ENCODE results near the gene EP400.

Gene EP400

GRCh38 chr12:132018193-132018916, 68.6 kb downstream of the EP400 start:
- DNase-seq (ENCODE audit: low spot score), result no peak
- no CpG with 5 or more reads among the region's 18 CpGs for WGBS, 2 donors (ENCODE audit: extremely low coverage in 2 of 2, insufficient read length in 2 of 2, insufficient replicate concordance in 1 of 2)
- peak overlapping the region; percentile 72 for H4K8ac ChIP-seq (ENCODE audit: low read depth, low read length)
- H2BK5ac ChIP-seq (ENCODE audit: low read length), result no peak overlapping the region
- H3K79me1 ChIP-seq (ENCODE audit: low read depth, low read length), result peaks cover 4% of the 10 kb centered on the region
- no peak overlapping the region for H3K18ac ChIP-seq (ENCODE audit: low read length)
- H3K27ac ChIP-seq (replicated peaks; ENCODE audit: low read length), result no peak overlapping the region
- H3K9me3 ChIP-seq (replicated peaks in 1 of 2; ENCODE audit: control insufficient read depth in 2 of 2, insufficient read depth in 1 of 2, low read depth in 1 of 2, low read length in 2 of 2), result peaks cover 0 to 2% of the 10 kb centered on the region in 2 donors
- H3K4me3 ChIP-seq (ENCODE audit: low read length in 2 of 2), result peak overlapping the region in 1 of 2 donors; percentile 16
- no peak overlapping the region for H2AFZ ChIP-seq (ENCODE audit: low read length)
- H3K36me3 ChIP-seq (replicated peaks in 1 of 2; ENCODE audit: control insufficient read depth in 2 of 2, insufficient read depth in 2 of 2, low read length in 2 of 2), result peaks cover 69 to 98% of the 10 kb centered on the region in 2 donors
- no peak overlapping the region for H3K14ac ChIP-seq (ENCODE audit: low read length)
- no peaks in the 10 kb centered on the region for H3K27me3 ChIP-seq (ENCODE audit: control insufficient read depth in 3 of 3, insufficient read depth in 3 of 3, low read depth in 1 of 3, low read length in 3 of 3)
- no peaks in the 10 kb centered on the region for H3K4me1 ChIP-seq (ENCODE audit: control insufficient read depth in 2 of 2, insufficient read depth in 1 of 2, low read depth in 1 of 2, low read length in 2 of 2)
- peak overlapping the region; percentile 65 for H3K23ac ChIP-seq (ENCODE audit: low read depth, low read length, poor library complexity)
- H2BK12ac ChIP-seq (ENCODE audit: low read length), result peak overlapping the region; percentile 46
- no peak overlapping the region for H2AK5ac ChIP-seq (ENCODE audit: low read depth, low read length)
- no peak overlapping the region for H4K91ac ChIP-seq (ENCODE audit: low read depth, low read length, poor library complexity)
- H3K9ac ChIP-seq (ENCODE audit: low read depth, low read length, poor library complexity), result peak overlapping the region; percentile 84
- no peak overlapping the region for H3K4me2 ChIP-seq (ENCODE audit: insufficient read depth, low read length, poor library complexity, severe bottlenecking)
- no peak overlapping the region for H2BK15ac ChIP-seq (ENCODE audit: low read length)
- no peak overlapping the region for H3K4ac ChIP-seq (ENCODE audit: low read length)
- H2BK120ac ChIP-seq (ENCODE audit: low read depth, low read length), result peak overlapping the region; percentile 72

GRCh38 chr12:132019891-132020290, 70.1 kb downstream of the EP400 start:
- Histone ChIP-seq H3K4me1 (ENCODE audit: control insufficient read depth in 2 of 2, insufficient read depth in 1 of 2, low read depth in 1 of 2, low read length in 2 of 2) (no peaks in the 10 kb centered on the region), H2BK15ac (ENCODE audit: low read length) (no peak overlapping the region), H3K14ac (ENCODE audit: low read length) (no peak overlapping the region), H3K9me3 (replicated peaks in 1 of 2; ENCODE audit: control insufficient read depth in 2 of 2, insufficient read depth in 1 of 2, low read depth in 1 of 2, low read length in 2 of 2) (peaks cover 0 to 2% of the 10 kb centered on the region in 2 donors), H2AK5ac (ENCODE audit: low read depth, low read length) (no peak overlapping the region), H3K4ac (ENCODE audit: low read length) (no peak overlapping the region), H2BK12ac (ENCODE audit: low read length) (no peak overlapping the region), H3K36me3 (replicated peaks in 1 of 2; ENCODE audit: control insufficient read depth in 2 of 2, insufficient read depth in 2 of 2, low read length in 2 of 2) (peaks cover 66 to 98% of the 10 kb centered on the region in 2 donors), H3K4me3 (ENCODE audit: low read length in 2 of 2) (no peak overlapping the region), H3K79me1 (ENCODE audit: low read depth, low read length) (peaks cover 4% of the 10 kb centered on the region), H3K27ac (replicated peaks; ENCODE audit: low read length) (no peak overlapping the region), H2BK5ac (ENCODE audit: low read length) (no peak overlapping the region), H3K23ac (ENCODE audit: low read depth, low read length, poor library complexity) (no peak overlapping the region), H4K91ac (ENCODE audit: low read depth, low read length, poor library complexity) (no peak overlapping the region), H2BK120ac (ENCODE audit: low read depth, low read length) (no peak overlapping the region), H3K27me3 (ENCODE audit: control insufficient read depth in 3 of 3, insufficient read depth in 3 of 3, low read depth in 1 of 3, low read length in 3 of 3) (no peaks in the 10 kb centered on the region), H3K9ac (ENCODE audit: low read depth, low read length, poor library complexity) (peak overlapping the region; percentile 21), H3K18ac (ENCODE audit: low read length) (no peak overlapping the region), H2AFZ (ENCODE audit: low read length) (no peak overlapping the region), H4K8ac (ENCODE audit: low read depth, low read length) (no peak overlapping the region), H3K4me2 (ENCODE audit: insufficient read depth, low read length, poor library complexity, severe bottlenecking) (no peak overlapping the region)
- WGBS, 2 donors (ENCODE audit: extremely low coverage in 2 of 2, insufficient read length in 2 of 2, insufficient replicate concordance in 1 of 2), result no CpG with 5 or more reads among the region's 18 CpGs
- no peak for DNase-seq (ENCODE audit: low spot score)

GRCh38 chr12:132020292-132020691, 70.5 kb downstream of the EP400 start:
- Histone ChIP-seq H3K9ac (ENCODE audit: low read depth, low read length, poor library complexity) (no peak overlapping the region), H2BK12ac (ENCODE audit: low read length) (no peak overlapping the region), H3K14ac (ENCODE audit: low read length) (no peak overlapping the region), H3K27ac (replicated peaks; ENCODE audit: low read length) (no peak overlapping the region), H3K36me3 (replicated peaks in 1 of 2; ENCODE audit: control insufficient read depth in 2 of 2, insufficient read depth in 2 of 2, low read length in 2 of 2) (peaks cover 64 to 98% of the 10 kb centered on the region in 2 donors), H3K4me1 (ENCODE audit: control insufficient read depth in 2 of 2, insufficient read depth in 1 of 2, low read depth in 1 of 2, low read length in 2 of 2) (no peaks in the 10 kb centered on the region), H4K91ac (ENCODE audit: low read depth, low read length, poor library complexity) (no peak overlapping the region), H3K4me3 (ENCODE audit: low read length in 2 of 2) (no peak overlapping the region), H2AFZ (ENCODE audit: low read length) (no peak overlapping the region), H3K79me1 (ENCODE audit: low read depth, low read length) (peaks cover 4% of the 10 kb centered on the region), H2BK5ac (ENCODE audit: low read length) (no peak overlapping the region), H3K18ac (ENCODE audit: low read length) (no peak overlapping the region), H3K9me3 (replicated peaks in 1 of 2; ENCODE audit: control insufficient read depth in 2 of 2, insufficient read depth in 1 of 2, low read depth in 1 of 2, low read length in 2 of 2) (peaks cover 0 to 2% of the 10 kb centered on the region in 2 donors), H3K23ac (ENCODE audit: low read depth, low read length, poor library complexity) (no peak overlapping the region), H4K8ac (ENCODE audit: low read depth, low read length) (no peak overlapping the region), H2BK120ac (ENCODE audit: low read depth, low read length) (no peak overlapping the region), H3K4ac (ENCODE audit: low read length) (no peak overlapping the region), H2BK15ac (ENCODE audit: low read length) (no peak overlapping the region), H3K27me3 (ENCODE audit: control insufficient read depth in 3 of 3, insufficient read depth in 3 of 3, low read depth in 1 of 3, low read length in 3 of 3) (no peaks in the 10 kb centered on the region), H3K4me2 (ENCODE audit: insufficient read depth, low read length, poor library complexity, severe bottlenecking) (no peak overlapping the region), H2AK5ac (ENCODE audit: low read depth, low read length) (no peak overlapping the region)
- no CpG with 5 or more reads among the region's 9 CpGs for WGBS, 2 donors (ENCODE audit: extremely low coverage in 2 of 2, insufficient read length in 2 of 2, insufficient replicate concordance in 1 of 2)
- DNase-seq (ENCODE audit: low spot score), result no peak

GRCh38 chr12:132021031-132021871, 71.5 kb downstream of the EP400 start:
- Histone ChIP-seq H3K4me1 (ENCODE audit: control insufficient read depth in 2 of 2, insufficient read depth in 1 of 2, low read depth in 1 of 2, low read length in 2 of 2) (no peaks in the 10 kb centered on the region), H2BK120ac (ENCODE audit: low read depth, low read length) (no peak overlapping the region), H3K79me1 (ENCODE audit: low read depth, low read length) (peaks cover 4% of the 10 kb centered on the region), H2AK5ac (ENCODE audit: low read depth, low read length) (no peak overlapping the region), H3K23ac (ENCODE audit: low read depth, low read length, poor library complexity) (no peak overlapping the region), H3K4ac (ENCODE audit: low read length) (no peak overlapping the region), H4K91ac (ENCODE audit: low read depth, low read length, poor library complexity) (no peak overlapping the region), H2BK15ac (ENCODE audit: low read length) (no peak overlapping the region), H3K14ac (ENCODE audit: low read length) (no peak overlapping the region), H2BK5ac (ENCODE audit: low read length) (no peak overlapping the region), H3K27ac (replicated peaks; ENCODE audit: low read length) (no peak overlapping the region), H3K4me2 (ENCODE audit: insufficient read depth, low read length, poor library complexity, severe bottlenecking) (no peak overlapping the region), H3K4me3 (ENCODE audit: low read length in 2 of 2) (no peak overlapping the region), H3K18ac (ENCODE audit: low read length) (no peak overlapping the region), H2BK12ac (ENCODE audit: low read length) (no peak overlapping the region), H2AFZ (ENCODE audit: low read length) (no peak overlapping the region), H4K8ac (ENCODE audit: low read depth, low read length) (no peak overlapping the region), H3K9me3 (replicated peaks in 1 of 2; ENCODE audit: control insufficient read depth in 2 of 2, insufficient read depth in 1 of 2, low read depth in 1 of 2, low read length in 2 of 2) (peaks cover 0 to 2% of the 10 kb centered on the region in 2 donors), H3K27me3 (ENCODE audit: control insufficient read depth in 3 of 3, insufficient read depth in 3 of 3, low read depth in 1 of 3, low read length in 3 of 3) (no peaks in the 10 kb centered on the region), H3K9ac (ENCODE audit: low read depth, low read length, poor library complexity) (no peak overlapping the region), H3K36me3 (replicated peaks in 1 of 2; ENCODE audit: control insufficient read depth in 2 of 2, insufficient read depth in 2 of 2, low read length in 2 of 2) (peaks cover 64 to 98% of the 10 kb centered on the region in 2 donors)
- no peak for DNase-seq (ENCODE audit: low spot score)
- WGBS, 2 donors (ENCODE audit: extremely low coverage in 2 of 2, insufficient read length in 2 of 2, insufficient replicate concordance in 1 of 2), result no CpG with 5 or more reads among the region's 30 CpGs
